ENCODE measurements around the gene RABEP1.

RABEP1 gene

GRCh38 chr17:5282642-5283217, 646 bp downstream of the RABEP1 start:
- DNase-seq: peak in 1 of 2 donors; percentile 29

GRCh38 chr17:5283571-5284315, 1.7 kb downstream of the RABEP1 start:
- no peak for DNase-seq

- no peak for DNase-seq
These were observed 2.6 kb downstream of the RABEP1 start for GRCh38 chr17:5284681-5285080.

GRCh38 chr17:5286846-5287245, 4.8 kb downstream of the RABEP1 start:
- DNase-seq: no peak

- DNase-seq: no peak
These were observed 9.7 kb downstream of the RABEP1 start for GRCh38 chr17:5291683-5292350.

GRCh38 chr17:5297245-5297644, 15.2 kb downstream of the RABEP1 start:
- no peak for DNase-seq

- DNase-seq: no peak
These were observed 17.3 kb downstream of the RABEP1 start for GRCh38 chr17:5299383-5299782.

GRCh38 chr17:5304636-5305035, 22.6 kb downstream of the RABEP1 start:
- DNase-seq: peak; percentile 19 to 56

GRCh38 chr17:5309851-5310250, 27.8 kb downstream of the RABEP1 start:
- no peak for DNase-seq

- no peak for DNase-seq
These were observed 43.8 kb downstream of the RABEP1 start for GRCh38 chr17:5325851-5326250.

- DNase-seq: no peak
These were observed 47.9 kb downstream of the RABEP1 start for GRCh38 chr17:5329784-5330557.

- DNase-seq: no peak
These were observed 48.9 kb downstream of the RABEP1 start for GRCh38 chr17:5330981-5331380.

GRCh38 chr17:5331506-5331905, 49.4 kb downstream of the RABEP1 start:
- no peak for DNase-seq

- DNase-seq: no peak
These were observed 62.8 kb downstream of the RABEP1 start for GRCh38 chr17:5344914-5345313.

GRCh38 chr17:5352681-5353289, 70.7 kb downstream of the RABEP1 start:
- DNase-seq: no peak

- no peak for DNase-seq
These were observed 72.2 kb downstream of the RABEP1 start for GRCh38 chr17:5354310-5354709.

- no peak for DNase-seq
These were observed 72.9 kb downstream of the RABEP1 start for GRCh38 chr17:5354886-5355415.

- DNase-seq: no peak
These were observed 73.5 kb downstream of the RABEP1 start for GRCh38 chr17:5355421-5356129.

GRCh38 chr17:5361426-5361825, 79.3 kb downstream of the RABEP1 start:
- no peak for DNase-seq

- DNase-seq: no peak
These were observed 80.2 kb downstream of the RABEP1 start for GRCh38 chr17:5362162-5362811.

- DNase-seq: no peak
These were observed 82.1 kb downstream of the RABEP1 start for GRCh38 chr17:5364156-5364555.

Data from inflammatory macrophage (primary cell).